ENCODE data around the gene TPD52L1.
A peak's percentile ranks its signal among the peaks of the same experiment; 100 is the strongest.

The TPD52L1 gene

GRCh38 chr6:125121894-125122293 is 31.7 kb upstream of the TPD52L1 start:
- Histone ChIP-seq H3K14ac (ENCODE audit: low read length in 2 of 2) (no peak overlapping the region), H2AFZ (ENCODE audit: low read depth, low read length) (no peak overlapping the region), H3K4me2 (ENCODE audit: low read length, poor library complexity, severe bottlenecking) (no peak overlapping the region), H3K79me1 (replicated peaks; ENCODE audit: low read length, poor library complexity, severe bottlenecking) (no peaks in the 10 kb centered on the region), H3K36me3 (ENCODE audit: control insufficient read depth in 1 of 2, insufficient read depth in 2 of 2, low read depth in 1 of 2, low read length in 2 of 2) (no peaks in the 10 kb centered on the region), H3K18ac (ENCODE audit: low read depth in 1 of 2, low read length in 2 of 2) (no peak overlapping the region), H2BK15ac (ENCODE audit: low read depth, poor library complexity, severe bottlenecking) (no peak overlapping the region), H3K4me1 (ENCODE audit: control insufficient read depth, insufficient read depth, low read depth, low read length) (peaks cover 5% of the 10 kb centered on the region), H3K4me3 (ENCODE audit: insufficient read depth in 1 of 2, low read depth in 1 of 2, low read length in 2 of 2) (no peak overlapping the region), H2BK5ac (ENCODE audit: low read depth, low read length, poor library complexity, severe bottlenecking) (no peak overlapping the region), H3K23ac (ENCODE audit: low read length in 2 of 2) (no peak overlapping the region), H3K9ac (ENCODE audit: low read length) (no peak overlapping the region), H3K27me3 (ENCODE audit: control insufficient read depth in 1 of 2, insufficient read depth in 1 of 2, low read length in 2 of 2) (no peaks in the 10 kb centered on the region), H2BK120ac (ENCODE audit: low read depth, low read length) (no peak overlapping the region), H4K8ac (ENCODE audit: low read length) (no peak overlapping the region), H3K4ac (ENCODE audit: low read depth in 1 of 2, low read length in 2 of 2) (no peak overlapping the region), H3K27ac (ENCODE audit: low read length, poor library complexity, severe bottlenecking) (no peak overlapping the region), H4K91ac (ENCODE audit: low read length) (no peak overlapping the region), H2BK12ac (ENCODE audit: low read length in 2 of 2) (no peak overlapping the region), H2AK5ac (ENCODE audit: low read length, severe bottlenecking) (no peak overlapping the region), H3K9me3 (ENCODE audit: control insufficient read depth, low read length) (no peaks in the 10 kb centered on the region)
- no CpG with 5 or more reads among the region's 1 CpG for WGBS
- no peak for DNase-seq

DNA sequence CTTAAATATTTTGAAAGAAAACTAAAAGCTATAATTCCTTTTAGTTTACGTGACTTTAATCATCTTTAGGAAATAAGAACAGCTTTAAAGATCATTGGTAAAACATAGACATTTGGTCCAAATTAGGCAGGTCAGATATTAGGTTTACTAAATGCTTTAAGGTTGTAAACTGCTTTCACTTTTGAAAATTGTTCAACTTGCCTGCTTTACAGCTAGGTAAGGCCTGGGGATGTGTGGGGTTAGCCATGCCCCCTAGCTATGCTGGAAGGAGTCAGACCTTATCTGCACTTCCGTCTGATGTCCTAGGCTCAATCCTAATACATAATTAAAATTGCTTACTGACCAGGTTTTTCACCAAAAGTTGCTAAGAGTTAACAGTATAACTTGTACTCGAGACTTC is 30.5 kb upstream of the TPD52L1 start:
- Histone ChIP-seq H3K18ac (ENCODE audit: low read depth in 1 of 2, low read length in 2 of 2) (no peak overlapping the region), H4K91ac (ENCODE audit: low read length) (no peak overlapping the region), H2AK5ac (ENCODE audit: low read length, severe bottlenecking) (no peak overlapping the region), H3K4me2 (ENCODE audit: low read length, poor library complexity, severe bottlenecking) (no peak overlapping the region), H3K4me1 (ENCODE audit: control insufficient read depth, insufficient read depth, low read depth, low read length) (peaks cover 5% of the 10 kb centered on the region), H2AFZ (ENCODE audit: low read depth, low read length) (no peak overlapping the region), H3K36me3 (ENCODE audit: control insufficient read depth in 1 of 2, insufficient read depth in 2 of 2, low read depth in 1 of 2, low read length in 2 of 2) (no peaks in the 10 kb centered on the region), H2BK5ac (ENCODE audit: low read depth, low read length, poor library complexity, severe bottlenecking) (no peak overlapping the region), H3K4ac (ENCODE audit: low read depth in 1 of 2, low read length in 2 of 2) (no peak overlapping the region), H3K9ac (ENCODE audit: low read length) (peak overlapping the region; percentile 36), H2BK120ac (ENCODE audit: low read depth, low read length) (no peak overlapping the region), H3K9me3 (ENCODE audit: control insufficient read depth, low read length) (no peaks in the 10 kb centered on the region), H3K14ac (ENCODE audit: low read length in 2 of 2) (no peak overlapping the region), H3K27ac (ENCODE audit: low read length, poor library complexity, severe bottlenecking) (no peak overlapping the region), H2BK15ac (ENCODE audit: low read depth, poor library complexity, severe bottlenecking) (no peak overlapping the region), H3K79me1 (replicated peaks; ENCODE audit: low read length, poor library complexity, severe bottlenecking) (no peaks in the 10 kb centered on the region), H3K23ac (ENCODE audit: low read length in 2 of 2) (no peak overlapping the region), H3K4me3 (ENCODE audit: insufficient read depth in 1 of 2, low read depth in 1 of 2, low read length in 2 of 2) (peak overlapping the region in 1 of 2 experiments; percentile 18), H2BK12ac (ENCODE audit: low read length in 2 of 2) (no peak overlapping the region), H3K27me3 (ENCODE audit: control insufficient read depth in 1 of 2, insufficient read depth in 1 of 2, low read length in 2 of 2) (no peaks in the 10 kb centered on the region), H4K8ac (ENCODE audit: low read length) (no peak overlapping the region)
- 100% methylated on average over 1 of the region's 3 CpGs for WGBS
- no peak for DNase-seq

- Histone ChIP-seq H3K18ac (ENCODE audit: low read depth in 1 of 2, low read length in 2 of 2) (no peak overlapping the region), H2BK15ac (ENCODE audit: low read depth, poor library complexity, severe bottlenecking) (no peak overlapping the region), H3K4me1 (ENCODE audit: control insufficient read depth, insufficient read depth, low read depth, low read length) (peaks cover 5% of the 10 kb centered on the region), H2BK5ac (ENCODE audit: low read depth, low read length, poor library complexity, severe bottlenecking) (peak overlapping the region; percentile 63), H3K23ac (ENCODE audit: low read length in 2 of 2) (no peak overlapping the region), H2BK120ac (ENCODE audit: low read depth, low read length) (no peak overlapping the region), H3K9me3 (ENCODE audit: control insufficient read depth, low read length) (no peaks in the 10 kb centered on the region), H4K91ac (ENCODE audit: low read length) (no peak overlapping the region), H2AFZ (ENCODE audit: low read depth, low read length) (no peak overlapping the region), H3K14ac (ENCODE audit: low read length in 2 of 2) (no peak overlapping the region), H3K4me3 (ENCODE audit: insufficient read depth in 1 of 2, low read depth in 1 of 2, low read length in 2 of 2) (peak overlapping the region in 1 of 2 experiments; percentile 18), H3K27ac (ENCODE audit: low read length, poor library complexity, severe bottlenecking) (no peak overlapping the region), H2AK5ac (ENCODE audit: low read length, severe bottlenecking) (peak overlapping the region; percentile 26), H3K79me1 (replicated peaks; ENCODE audit: low read length, poor library complexity, severe bottlenecking) (no peaks in the 10 kb centered on the region), H4K8ac (ENCODE audit: low read length) (no peak overlapping the region), H3K27me3 (ENCODE audit: control insufficient read depth in 1 of 2, insufficient read depth in 1 of 2, low read length in 2 of 2) (no peaks in the 10 kb centered on the region), H3K36me3 (ENCODE audit: control insufficient read depth in 1 of 2, insufficient read depth in 2 of 2, low read depth in 1 of 2, low read length in 2 of 2) (no peaks in the 10 kb centered on the region), H2BK12ac (ENCODE audit: low read length in 2 of 2) (no peak overlapping the region), H3K4ac (ENCODE audit: low read depth in 1 of 2, low read length in 2 of 2) (no peak overlapping the region), H3K4me2 (ENCODE audit: low read length, poor library complexity, severe bottlenecking) (no peak overlapping the region), H3K9ac (ENCODE audit: low read length) (peak overlapping the region; percentile 36)
- no peak for DNase-seq
- WGBS = 86% methylated on average over 7 of the region's 8 CpGs
Measured at GRCh38 chr6:125123468-125124048, 30.0 kb upstream of the TPD52L1 start.

- Histone ChIP-seq H3K36me3 (ENCODE audit: control insufficient read depth in 1 of 2, insufficient read depth in 2 of 2, low read depth in 1 of 2, low read length in 2 of 2) (no peaks in the 10 kb centered on the region), H4K8ac (ENCODE audit: low read length) (no peak overlapping the region), H3K27me3 (ENCODE audit: control insufficient read depth in 1 of 2, insufficient read depth in 1 of 2, low read length in 2 of 2) (no peaks in the 10 kb centered on the region), H3K23ac (ENCODE audit: low read length in 2 of 2) (no peak overlapping the region), H3K27ac (ENCODE audit: low read length, poor library complexity, severe bottlenecking) (no peak overlapping the region), H3K4ac (ENCODE audit: low read depth in 1 of 2, low read length in 2 of 2) (no peak overlapping the region), H3K79me1 (replicated peaks; ENCODE audit: low read length, poor library complexity, severe bottlenecking) (no peaks in the 10 kb centered on the region), H2AK5ac (ENCODE audit: low read length, severe bottlenecking) (peak overlapping the region; percentile 26), H3K18ac (ENCODE audit: low read depth in 1 of 2, low read length in 2 of 2) (no peak overlapping the region), H2BK5ac (ENCODE audit: low read depth, low read length, poor library complexity, severe bottlenecking) (peak overlapping the region; percentile 63), H3K4me3 (ENCODE audit: insufficient read depth in 1 of 2, low read depth in 1 of 2, low read length in 2 of 2) (no peak overlapping the region), H2BK15ac (ENCODE audit: low read depth, poor library complexity, severe bottlenecking) (no peak overlapping the region), H2AFZ (ENCODE audit: low read depth, low read length) (no peak overlapping the region), H3K4me2 (ENCODE audit: low read length, poor library complexity, severe bottlenecking) (no peak overlapping the region), H3K14ac (ENCODE audit: low read length in 2 of 2) (no peak overlapping the region), H3K9ac (ENCODE audit: low read length) (no peak overlapping the region), H3K9me3 (ENCODE audit: control insufficient read depth, low read length) (no peaks in the 10 kb centered on the region), H2BK12ac (ENCODE audit: low read length in 2 of 2) (no peak overlapping the region), H4K91ac (ENCODE audit: low read length) (no peak overlapping the region), H3K4me1 (ENCODE audit: control insufficient read depth, insufficient read depth, low read depth, low read length) (peaks cover 5% of the 10 kb centered on the region), H2BK120ac (ENCODE audit: low read depth, low read length) (no peak overlapping the region)
- no peak for DNase-seq
- 96% methylated on average over 6 of the region's 6 CpGs for WGBS
Measured at GRCh38 chr6:125124049-125124669, 29.4 kb upstream of the TPD52L1 start.

All from mesenchymal stem cell (in vitro differentiated cells and primary cell).